NCI-H226 (cell line): ENCODE measurements around the gene ZNF329.
"Not testable (repeated sequence)": the region's sequence is repeated elsewhere in the genome, so short reads cannot be mapped to it uniquely, and the experiment has no call there.

Source experiments
- DNase-seq: peaks from one replicate; pipeline ENCODE4 v3.0.0-alpha.2; 2015

ZNF329 gene

DNA sequence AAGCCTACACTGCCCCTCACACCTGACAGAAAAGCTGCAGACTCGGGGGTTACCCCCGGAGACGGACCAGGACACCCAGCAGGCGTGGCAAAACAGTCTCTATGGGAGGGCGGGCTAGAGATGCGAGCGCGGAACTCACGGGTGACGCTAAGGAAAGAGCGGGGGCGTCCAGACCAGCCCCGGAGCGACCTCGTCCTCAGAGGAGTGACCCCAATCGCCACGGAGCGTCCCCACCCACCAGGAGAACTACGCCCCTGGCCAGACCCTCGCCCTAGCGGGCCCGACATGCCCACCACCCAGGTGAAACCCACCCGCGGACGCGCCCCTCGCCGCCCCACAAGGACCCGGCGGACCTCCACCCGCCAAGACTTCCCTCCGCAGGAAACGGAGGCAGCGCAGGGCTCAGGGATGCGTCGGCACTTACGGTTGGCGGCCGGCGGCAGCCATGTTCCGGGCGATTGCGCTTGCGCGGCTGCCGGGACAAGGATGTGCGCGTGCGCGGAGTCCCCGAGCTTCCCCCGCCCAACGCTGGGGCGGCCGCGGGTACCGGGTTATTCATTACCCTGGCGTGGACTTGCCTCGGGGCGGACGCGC is at the start of gene ZNF329:
Gene ZNF329, minus strand, starts transcription at position 462 of the 594 bp plus-strand sequence. CDS start 21,286 bp downstream, outside the sequence.
- peak; percentile 62 for DNase-seq

DNA sequence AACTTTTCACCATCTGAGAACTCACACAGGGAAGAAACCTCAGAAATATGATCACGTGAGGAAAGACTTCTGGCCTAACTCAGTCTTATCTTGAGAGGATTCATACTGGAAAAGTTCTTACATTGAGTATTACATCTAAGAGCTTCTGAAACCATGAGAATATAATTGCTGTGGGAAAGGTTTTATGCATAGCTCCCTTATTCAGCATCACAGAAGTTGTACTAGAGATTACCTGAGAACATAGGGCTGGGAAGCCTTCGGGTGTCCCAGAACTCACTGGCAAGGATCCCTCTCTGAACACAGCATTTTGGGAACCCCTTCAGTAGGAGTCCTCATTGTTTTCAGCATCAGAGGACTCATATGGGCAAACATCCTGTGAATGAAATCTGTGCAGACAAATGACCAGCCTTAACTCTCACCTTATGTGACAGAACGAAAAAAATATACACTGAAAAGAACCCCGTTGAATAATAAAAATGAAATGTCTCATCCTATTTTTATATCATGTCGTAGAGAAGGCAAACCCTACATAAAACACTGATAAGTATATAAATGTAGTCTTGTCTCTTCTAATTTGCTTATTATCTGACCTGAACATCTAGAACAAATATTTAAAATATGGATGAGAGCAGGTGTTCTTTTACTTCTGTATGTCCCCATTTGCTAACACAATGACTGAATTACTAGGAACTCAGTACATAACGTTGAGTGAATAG is 46.5 kb upstream of the ZNF329 start:
- DNase-seq = peak; percentile 12

DNA sequence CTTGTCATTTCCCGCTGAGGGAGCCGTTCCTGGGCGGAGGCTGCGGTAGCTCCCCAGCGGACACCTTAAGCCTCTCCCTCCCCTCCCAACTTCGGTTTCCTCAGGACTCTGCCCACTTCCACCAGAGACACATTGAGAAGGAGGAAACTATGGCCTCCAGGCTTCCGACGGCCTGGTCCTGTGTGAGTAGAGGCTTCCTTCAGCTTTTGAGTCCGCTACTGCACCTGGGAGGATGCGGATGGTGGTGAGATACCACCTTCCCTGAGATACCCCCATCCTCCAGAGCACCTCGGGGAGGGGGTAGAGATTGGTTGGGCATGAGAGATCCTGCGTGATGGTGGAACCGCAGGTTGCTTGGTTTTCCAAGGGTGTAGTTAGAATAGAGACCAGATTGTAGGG is 33.2 kb upstream of the ZNF329 start:
- no peak for DNase-seq

DNA sequence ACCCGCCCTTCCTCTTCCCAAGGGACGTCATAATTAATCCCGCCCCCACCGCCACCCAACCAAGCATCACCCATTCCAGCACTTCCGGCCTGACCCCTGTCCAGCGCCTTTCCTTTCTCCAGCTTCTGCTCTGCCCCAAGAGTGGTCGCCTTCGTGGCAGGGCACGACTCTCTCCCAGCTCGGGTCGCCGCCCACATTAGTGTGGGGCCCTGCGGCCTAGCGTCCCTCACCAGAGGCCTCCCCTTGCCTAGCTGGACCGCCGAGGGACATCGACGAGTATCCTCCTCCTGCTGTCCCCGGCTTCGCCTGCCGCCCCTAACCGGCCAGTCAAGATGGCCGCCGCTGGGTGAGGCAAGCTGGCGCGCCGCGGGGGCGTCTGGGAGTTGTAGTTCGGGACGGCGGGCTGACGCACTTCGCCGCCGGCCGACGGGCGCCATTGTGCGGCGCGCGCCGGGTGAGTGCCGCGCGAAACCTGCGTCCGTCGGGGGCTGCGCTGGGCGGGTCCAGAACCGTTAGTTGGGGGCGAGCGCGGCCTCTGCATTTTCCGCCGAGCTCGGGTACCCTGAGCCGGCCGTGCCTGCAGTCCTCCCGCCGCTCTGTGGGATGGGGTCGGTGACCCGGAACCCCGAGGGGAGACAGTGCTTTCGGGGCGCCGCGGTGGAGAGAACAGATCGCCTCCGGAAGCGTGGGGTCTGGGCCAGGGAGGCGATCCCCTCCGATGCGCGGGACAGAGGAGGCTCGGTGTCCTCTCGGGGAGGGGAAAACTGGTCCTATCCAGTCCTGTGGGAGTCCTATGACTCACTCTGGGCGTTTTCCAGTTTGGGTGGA is 32.6 kb upstream of the ZNF329 start, which contains the start of gene ZNF274:
Gene ZNF274, plus strand, starts transcription at position 73 of the 828 bp plus-strand sequence. CDS start 905 bp downstream, outside the sequence.
- DNase-seq = peak; percentile 97

DNA sequence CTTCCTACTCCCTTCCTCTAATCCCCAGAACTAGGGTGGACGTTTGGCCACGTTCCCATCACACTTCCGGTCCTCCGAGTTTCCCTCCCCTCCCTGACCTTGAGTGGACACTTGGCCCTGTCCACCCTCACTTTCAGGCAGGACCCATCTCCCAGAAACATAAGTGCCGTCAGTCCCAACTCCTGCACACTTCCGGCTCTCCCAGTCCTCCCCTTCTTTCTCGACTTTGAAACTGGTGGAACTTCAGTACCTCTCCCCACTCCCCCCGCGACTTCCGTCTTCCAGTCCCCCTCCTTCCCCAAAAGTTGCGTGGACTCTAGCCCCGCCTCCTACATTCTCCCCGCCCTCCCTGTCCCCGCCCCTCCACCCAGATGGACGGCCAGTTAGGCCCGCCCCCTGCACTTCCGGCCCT is 32.0 kb upstream of the ZNF329 start:
- DNase-seq = peak; percentile 92

DNA sequence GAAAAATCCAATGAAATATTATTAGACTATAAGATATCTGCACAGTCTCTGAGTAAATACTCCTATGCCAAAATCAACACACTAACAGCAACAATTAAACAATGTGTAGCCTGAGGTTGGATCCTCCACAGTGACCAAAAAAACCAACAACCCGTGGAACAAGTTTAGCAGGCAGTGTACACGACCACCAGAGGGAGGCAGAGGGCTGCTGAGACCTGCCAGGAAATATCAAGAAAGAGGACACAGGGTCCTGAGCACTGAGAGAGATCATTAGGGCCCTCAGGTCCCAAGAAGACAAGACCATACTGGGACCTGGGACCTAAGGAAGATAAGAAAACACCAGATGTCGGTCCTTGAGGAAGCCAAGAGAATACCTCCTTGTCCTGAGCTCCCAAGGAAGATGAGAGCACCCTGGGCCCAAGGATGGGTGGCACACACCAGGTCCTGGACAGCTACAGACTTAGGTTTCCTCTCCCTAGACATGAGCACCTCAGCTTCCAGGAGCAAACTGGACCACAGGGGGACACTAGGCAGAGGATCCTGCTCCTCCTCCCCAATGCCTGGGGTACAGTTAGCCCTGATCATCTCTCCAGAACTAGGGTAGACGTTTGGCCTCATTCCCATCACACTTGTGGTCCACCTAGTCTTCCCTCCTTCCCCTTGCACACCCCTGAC is 31.4 kb upstream of the ZNF329 start:
- DNase-seq = peak; percentile 64

DNA sequence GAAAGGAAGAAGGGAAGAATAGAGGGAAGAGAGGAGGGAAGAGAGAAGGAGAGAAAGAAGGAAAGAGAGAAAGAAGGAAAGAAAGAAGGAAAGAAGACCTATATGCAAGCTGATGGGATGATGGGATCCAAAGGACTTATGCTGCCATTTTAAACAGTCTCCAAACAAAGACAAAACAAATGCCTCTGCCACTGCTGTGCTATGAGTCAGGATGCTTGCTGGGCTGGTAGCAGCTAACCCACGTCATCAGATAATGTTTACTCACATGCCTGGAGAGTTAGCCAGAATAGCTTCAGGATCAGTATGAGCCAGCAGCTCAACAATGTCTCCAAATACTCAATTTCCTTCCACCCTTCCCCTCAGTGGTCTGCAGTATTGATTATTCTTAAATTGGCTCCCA is 20.3 kb upstream of the ZNF329 start:
- DNase-seq = peak; percentile 68

DNA sequence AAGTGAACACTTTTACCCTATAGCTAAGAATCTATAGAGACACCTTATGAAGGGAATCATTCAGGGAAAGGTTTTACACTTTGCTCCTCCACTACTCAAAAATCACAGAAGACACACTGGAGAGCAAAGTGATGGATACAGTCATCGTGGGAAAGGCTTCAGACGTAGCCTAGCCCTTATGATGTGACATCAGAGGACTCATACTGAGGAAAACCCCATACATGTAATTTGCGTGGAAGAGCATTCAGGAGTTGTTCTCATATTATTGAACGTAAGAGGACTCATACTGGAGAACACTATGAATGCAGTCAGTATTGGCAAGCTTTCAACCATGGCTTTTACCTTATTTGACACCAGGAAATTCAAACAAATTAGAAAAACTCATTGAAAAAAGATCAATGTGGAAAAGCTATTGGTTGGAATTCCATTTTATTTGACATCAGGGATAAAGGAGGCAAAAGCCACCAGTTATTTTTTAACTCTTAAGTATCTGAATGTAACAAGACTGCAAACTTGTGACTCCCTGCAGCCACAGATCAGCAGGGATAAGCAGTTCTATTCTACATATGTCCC is 16.2 kb upstream of the ZNF329 start:
- DNase-seq = no peak

DNA sequence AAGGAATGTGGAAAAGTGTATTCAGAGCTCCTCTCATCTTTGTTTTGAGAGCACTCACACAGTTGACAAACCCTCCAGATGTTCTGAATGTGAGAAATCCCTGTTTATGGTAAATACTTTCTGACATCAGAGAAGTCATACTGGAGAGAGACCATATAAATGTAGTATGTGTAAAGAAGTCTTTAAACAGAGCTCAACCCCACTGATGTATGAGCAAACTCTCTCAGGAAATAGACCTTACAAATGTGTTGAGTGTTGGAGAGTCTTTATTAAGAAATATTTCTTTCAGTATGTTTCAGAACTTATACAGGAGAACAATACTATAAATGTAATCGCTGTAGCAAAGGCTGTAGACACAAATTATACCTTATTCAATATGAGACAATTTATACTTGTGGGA is 15.7 kb upstream of the ZNF329 start:
- no peak for DNase-seq

DNA sequence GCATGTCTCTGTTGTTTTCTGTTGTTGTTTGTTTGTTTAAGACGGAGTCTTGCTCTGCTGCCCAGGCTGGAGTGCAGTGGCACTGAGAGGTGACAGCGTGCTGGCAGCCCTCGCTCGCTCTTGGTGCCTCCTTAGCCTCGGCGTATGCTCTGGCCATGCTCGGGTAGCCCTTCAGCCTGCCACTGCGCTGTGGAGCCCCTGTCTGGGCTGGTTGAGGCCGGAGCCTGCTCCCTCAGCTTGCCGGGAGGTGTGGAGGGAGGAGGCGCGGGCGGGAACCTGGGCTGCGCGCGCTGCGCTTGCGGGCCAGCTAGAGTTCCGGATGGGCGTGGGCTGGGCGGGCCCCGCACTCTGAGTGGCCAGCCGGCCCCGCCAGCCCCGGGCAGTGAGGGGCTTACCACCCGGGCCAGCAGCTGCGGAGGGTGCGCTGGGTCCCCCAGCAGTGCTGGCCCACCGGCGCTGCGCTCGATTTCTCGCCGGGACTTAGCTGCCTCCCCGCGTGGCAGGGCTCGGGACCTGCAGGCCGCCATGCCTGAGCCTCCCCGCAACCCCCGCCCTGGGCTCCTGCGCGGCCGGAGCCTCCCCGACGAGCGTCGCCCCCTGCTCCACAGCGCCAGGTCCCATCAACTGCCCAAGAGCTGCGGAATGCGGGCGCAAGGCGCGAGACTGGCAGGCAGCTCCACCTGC is 6.6 kb upstream of the ZNF329 start:
- DNase-seq = no peak

DNA sequence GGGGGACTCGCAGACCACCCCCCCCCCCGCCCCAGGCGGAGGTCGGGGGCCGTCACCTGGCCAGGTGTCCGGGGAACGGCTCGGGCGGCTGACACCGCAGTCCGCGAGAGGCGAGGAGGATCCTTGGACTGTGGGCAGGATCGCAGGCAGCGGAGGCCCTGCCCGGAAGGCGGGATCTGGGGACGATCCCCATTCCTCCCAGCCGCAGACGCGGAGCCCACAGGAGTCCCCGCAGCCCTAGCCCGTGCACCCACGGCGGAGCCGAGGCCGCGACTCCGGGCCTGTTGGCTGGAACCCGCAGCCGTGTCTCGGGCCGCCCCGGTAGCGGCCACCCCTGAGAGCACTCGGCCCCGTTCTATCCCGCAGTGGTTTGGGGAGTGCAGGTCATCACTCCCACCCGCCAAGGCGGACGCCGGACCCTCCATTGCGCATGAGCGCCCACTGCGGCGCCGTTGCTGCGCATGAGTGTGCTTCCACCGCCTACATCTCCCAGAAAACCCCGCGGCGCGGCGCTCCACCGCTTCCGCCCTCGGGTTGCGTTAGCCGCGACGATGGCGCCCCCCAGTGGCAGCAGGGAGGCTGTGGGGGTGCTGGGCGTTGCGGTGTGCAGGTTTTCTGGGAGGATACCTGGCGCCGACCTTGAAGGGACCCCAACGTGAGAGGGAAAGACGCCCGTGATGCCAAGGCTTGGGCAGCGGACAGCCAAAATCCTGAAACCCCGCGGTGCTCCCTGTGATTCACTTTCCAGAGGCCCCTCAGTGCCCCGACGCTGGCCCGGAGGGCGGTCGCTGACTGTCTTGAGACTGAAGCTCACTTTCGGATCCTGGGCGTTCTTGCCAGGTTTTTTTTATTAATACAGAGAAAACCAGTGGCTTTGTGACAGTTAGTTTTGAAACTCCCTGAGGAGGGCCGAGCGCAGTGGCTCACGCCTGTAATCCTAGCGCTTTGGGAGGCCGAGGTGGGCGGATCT is 4.4 kb upstream of the ZNF329 start:
- DNase-seq = peak; percentile 88

DNA sequence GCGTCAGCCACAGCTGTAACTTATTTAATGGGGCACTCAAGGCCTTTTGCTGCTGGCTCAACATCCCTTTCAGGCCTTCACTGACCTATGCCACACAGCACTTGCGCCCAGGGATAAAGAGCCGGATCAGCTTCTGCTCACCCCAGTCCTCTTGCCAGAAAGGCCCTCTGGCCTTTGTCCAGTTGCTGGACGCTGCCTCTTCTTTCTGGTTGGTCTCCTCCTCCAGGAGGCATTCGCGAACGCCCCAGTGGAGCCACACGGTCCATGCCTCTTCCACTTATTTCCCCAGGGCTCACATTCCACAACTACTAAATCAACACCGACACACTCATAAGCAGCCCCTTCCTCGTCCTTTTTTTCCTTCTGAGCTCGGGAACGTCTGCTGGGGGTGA is 3.7 kb upstream of the ZNF329 start:
- peak; percentile 55 for DNase-seq

DNA sequence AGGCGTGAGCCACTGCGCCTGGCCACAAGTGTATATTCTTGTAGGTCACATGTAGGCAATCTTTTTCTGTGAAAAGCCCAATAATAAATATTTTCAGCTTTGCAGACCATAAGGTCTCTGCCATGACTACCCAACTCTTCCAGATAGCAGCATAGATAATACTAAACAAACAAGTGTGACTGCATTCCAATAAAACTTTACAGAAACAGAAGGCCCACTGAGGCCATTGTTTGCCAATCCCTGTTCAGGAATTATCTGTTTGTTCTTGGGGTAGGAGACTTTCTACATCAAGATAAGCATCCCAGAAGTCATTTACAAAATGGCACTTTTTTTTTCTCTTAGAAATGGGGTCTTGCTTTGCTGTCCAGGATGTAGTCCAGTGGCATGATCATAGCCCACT is 2.8 kb upstream of the ZNF329 start:
- no peak for DNase-seq

DNA sequence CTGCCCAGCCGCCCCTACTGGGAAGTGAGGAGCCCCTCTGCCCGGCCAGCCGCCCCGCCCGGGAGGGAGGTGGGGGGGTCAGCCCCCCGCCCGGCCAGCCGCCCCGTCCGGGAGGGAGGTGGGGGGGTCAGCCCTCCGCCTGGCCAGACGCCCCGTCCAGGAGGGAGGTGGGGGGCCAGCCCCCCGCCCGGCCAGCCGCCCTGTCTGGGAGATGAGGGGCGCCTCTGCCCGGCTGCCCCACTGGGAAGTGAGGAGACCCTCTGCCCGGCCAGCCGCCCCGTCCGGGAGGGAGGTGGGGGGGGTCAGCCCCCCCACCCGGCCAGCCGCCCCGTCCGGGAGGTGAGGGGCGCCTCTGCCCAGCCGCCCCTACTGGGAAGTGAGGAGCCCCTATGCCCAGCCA is 3.1 kb downstream of the ZNF329 start:
- not testable (repeated sequence) for DNase-seq

DNA sequence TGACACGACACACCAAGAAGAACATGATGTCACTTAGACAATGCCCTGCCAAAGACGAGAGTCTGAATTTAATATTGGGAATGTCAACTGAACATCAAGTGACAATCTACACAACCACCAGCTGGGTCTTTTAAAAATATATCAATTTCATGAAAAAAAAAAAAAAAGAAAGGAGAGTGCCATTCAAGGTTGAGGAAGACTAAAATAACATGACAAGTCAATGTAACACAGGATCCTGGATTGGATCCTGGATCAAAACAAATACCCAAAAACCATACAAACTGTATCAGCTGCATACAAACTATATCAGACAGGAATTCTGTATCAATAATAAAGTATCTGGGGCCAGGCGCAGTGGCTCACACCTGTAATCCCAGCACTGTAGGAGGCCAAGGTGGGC is 4.7 kb downstream of the ZNF329 start:
- no peak for DNase-seq

DNA sequence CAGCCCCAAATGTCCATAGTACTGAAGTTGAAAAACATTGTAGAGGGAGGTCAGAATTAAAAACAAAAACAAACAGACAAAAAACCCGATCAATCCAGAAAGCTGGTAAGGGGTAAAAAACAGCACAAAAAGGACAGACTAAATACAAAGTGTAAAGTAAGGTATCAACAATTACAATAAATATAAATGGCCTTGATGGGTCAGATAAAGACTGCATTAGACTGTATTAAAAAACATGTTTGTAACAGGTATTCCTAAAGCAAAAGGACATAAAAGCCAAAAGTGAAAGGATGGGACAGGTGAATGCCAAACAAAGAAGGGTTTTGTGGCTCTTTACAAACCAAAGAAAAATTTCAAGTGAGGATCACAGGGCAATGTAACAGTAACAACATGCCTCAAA is 16.3 kb downstream of the ZNF329 start:
- no peak for DNase-seq

DNA sequence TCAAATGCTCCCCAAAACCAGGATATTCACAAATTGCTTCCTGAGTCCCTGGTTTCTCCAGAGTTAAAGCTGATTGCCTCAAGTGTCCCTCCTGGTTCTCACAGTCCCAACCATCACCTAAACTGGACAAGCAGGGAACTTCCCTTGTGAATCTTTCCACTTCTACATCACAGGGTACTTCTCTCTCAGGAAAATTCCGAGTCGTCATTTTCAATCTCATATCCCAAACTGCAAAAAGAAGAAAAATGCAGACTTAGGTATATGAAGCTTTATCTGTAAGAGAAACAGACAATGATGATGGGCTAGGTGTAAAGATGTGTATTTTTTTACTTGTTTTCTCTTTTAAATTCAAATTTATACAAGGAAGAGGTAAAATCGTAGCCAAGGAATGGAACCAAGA is 21.3 kb downstream of the ZNF329 start:
- DNase-seq = no peak

DNA sequence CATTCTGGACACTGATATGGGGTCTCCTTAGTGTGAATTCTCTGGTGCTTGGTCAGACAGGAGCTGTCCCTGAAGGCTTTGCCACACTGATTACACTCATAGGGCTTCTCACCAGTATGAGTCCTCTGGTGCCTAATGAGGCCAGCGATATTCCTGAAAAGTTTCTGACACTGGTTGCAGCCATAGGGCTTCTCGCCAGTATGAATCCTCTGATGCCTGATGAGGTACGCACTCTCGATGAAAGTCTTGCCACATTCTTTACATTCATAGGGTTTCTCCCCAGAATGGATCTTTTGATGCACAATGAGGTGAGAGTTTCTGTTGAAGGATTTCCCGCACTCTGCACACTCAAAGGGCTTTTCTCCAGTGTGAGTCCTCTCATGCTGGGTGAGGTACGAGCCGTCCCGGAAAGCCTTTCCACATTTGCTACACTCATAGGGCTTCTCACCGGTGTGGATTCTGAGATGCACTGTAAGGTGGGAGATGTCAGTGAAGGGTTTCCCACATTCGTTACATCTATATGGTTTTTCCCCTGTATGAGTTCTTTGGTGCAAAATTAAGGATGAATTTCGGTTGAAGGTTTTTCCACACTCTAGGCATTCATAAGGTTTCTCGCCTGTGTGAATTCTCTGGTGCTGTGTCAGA is 22.4 kb downstream of the ZNF329 start:
- no peak for DNase-seq

DNA sequence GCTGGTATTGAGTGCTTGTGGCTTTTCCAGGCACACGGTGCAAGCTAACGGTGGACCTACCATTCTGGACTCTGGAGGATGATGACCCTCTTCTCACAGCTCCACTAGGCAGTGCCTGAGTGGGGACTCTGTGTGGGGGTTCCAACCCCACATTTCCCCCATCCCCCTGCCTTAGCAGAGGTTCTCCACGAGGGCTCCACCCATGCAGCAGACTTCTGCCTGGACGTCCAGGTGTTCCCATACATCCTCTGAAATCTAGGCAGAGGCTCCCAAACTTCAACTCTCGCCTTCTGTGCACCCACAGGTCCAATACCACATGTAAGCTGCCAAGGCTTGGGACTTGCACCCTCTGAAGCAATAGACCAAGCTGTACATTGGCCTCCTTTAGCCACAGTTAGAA is 27.2 kb downstream of the ZNF329 start:
- DNase-seq = no peak

DNA sequence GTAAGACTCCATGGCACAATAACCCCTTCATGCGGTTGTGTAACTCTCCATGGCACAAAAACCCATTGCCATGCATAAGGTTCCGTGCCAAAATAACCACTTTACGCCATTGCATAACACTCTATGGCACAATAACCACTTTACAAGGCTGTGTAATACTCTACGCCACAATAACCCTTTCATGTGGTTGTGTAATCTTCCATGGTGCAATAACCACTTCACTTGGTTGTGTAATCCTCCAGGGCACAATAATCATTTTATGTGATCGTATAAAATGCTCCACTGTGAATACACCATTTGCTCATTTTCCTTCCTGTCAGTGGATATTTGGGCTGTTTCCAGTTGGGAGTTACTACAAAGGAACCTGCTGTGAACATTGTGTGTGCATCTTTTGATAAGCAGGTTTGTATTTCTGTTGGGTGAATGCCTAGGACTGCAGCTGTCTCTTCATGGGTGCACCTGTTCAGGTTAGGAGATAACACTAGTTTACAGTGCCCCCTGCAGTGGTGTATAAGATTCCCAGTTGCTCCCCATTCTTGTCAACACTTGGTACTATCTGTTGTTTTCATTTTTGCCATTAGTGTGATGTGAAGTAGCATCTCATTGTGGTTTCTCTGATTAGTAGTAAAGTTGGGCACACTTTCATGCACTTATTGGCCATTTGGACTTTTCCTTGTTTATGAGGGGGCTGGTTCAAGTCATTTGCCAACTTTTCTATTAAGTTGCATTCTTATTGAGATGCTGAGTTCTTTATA is 31.4 kb downstream of the ZNF329 start:
- DNase-seq = no peak
